Fibroblast of lung (primary cell): Measurements from ENCODE around the gene KCNAB2. TPM values are rescaled to one million over a fixed set of nuclear protein-coding genes. Genes with fewer than 3 reads are reported as not detected.

ENCODE experiments used
- DNase-seq, 2 donors: peaks; one replicate each; pipeline versions ENCODE4 v3.0.0 to v3.0.0-alpha.2; 2010; ENCODE audit warnings: low read depth in 2 of 2
- H2AFZ ChIP-seq: 2 replicates; pipeline ENCODE4 v1.5.1; 2012; ENCODE audit warnings: low read length, control low read depth, inconsistent platforms
- H3K27ac ChIP-seq: 2 replicates; pipeline ENCODE4 v1.5.1; 2011; ENCODE audit warnings: low read length, control low read depth; ENCODE audit not compliant: insufficient read depth
- H3K27me3 ChIP-seq: 2 replicates; pipeline ENCODE4 v1.5.1; 2011; ENCODE audit warnings: mild to moderate bottlenecking, low read length; ENCODE audit not compliant: control insufficient read depth, insufficient read depth
- H3K36me3 ChIP-seq: 2 replicates; pipeline ENCODE4 v1.5.1; 2011; ENCODE audit warnings: low read length; ENCODE audit not compliant: control insufficient read depth, insufficient read depth
- H3K4me1 ChIP-seq: 2 replicates; pipeline ENCODE4 v1.5.1; 2011; ENCODE audit warnings: low read length; ENCODE audit not compliant: control insufficient read depth, insufficient read depth; ENCODE audit errors: extremely low read depth
- H3K4me2 ChIP-seq: 2 replicates; pipeline ENCODE4 v1.5.1; 2011; ENCODE audit warnings: low read length, control low read depth; ENCODE audit not compliant: insufficient read depth; ENCODE audit errors: extremely low read depth
- H3K4me3 ChIP-seq, 4 experiments: fragments of 200-600 bp in 1 of 4; sonication (generic) in 1 of 4; replicated peaks in 1 of 4; 2 replicates each; pipeline ENCODE4 v1.5.1; 2011 to 2016; ENCODE audit warnings: low read length in 4 of 4, low read depth in 3 of 4, mild to moderate bottlenecking in 3 of 4, control low read depth in 2 of 4, inconsistent platforms in 1 of 4, mixed read lengths in 1 of 4; ENCODE audit not compliant: insufficient read depth in 1 of 4; ENCODE audit errors: control extremely low read depth in 1 of 4
- H3K79me2 ChIP-seq: 2 replicates; pipeline ENCODE4 v1.5.1; 2012; ENCODE audit warnings: mild to moderate bottlenecking, low read length, inconsistent platforms; ENCODE audit not compliant: control insufficient read depth, insufficient read depth
- H3K9ac ChIP-seq: 2 replicates; pipeline ENCODE4 v1.5.1; 2011; ENCODE audit warnings: mild to moderate bottlenecking, low read length, control low read depth; ENCODE audit not compliant: insufficient read depth
- H3K9me3 ChIP-seq: 2 replicates; pipeline ENCODE4 v1.5.1; 2012; ENCODE audit warnings: low read depth, low read length; ENCODE audit not compliant: control insufficient read depth, insufficient read depth
- H4K20me1 ChIP-seq: 2 replicates; pipeline ENCODE4 v1.5.1; 2011; ENCODE audit warnings: low read length; ENCODE audit not compliant: control insufficient read depth, insufficient read depth; ENCODE audit errors: extremely low read depth
- CTCF ChIP-seq, 2 donors: IDR thresholded peaks in 1 of 2; conservative IDR thresholded peaks in 1 of 2; 1 replicate in 1 of 2; 2 replicates in 1 of 2; pipeline ENCODE4 v1.5.1; 2011 to 2012; ENCODE audit warnings: low read length in 2 of 2, control low read depth in 1 of 2, inconsistent platforms in 1 of 2, low read depth in 1 of 2, mild to moderate bottlenecking in 1 of 2
- EZH2 ChIP-seq: IDR thresholded peaks from 2 replicates; pipeline ENCODE4 v1.5.1; 2012; ENCODE audit warnings: low read length, control low read depth, mild to moderate bottlenecking; ENCODE audit errors: missing control alignments
- polyA plus RNA-seq, 2 donors: library from polyadenylated mRNA; depleted of rRNA in 1 of 2; stranded (reverse) in 1 of 2; unstranded in 1 of 2; fragments of >200 nt; gene quantifications; 2 replicates each; pipeline ENCODE4 v1.2.1, GENCODE V29; 2011 to 2012; ENCODE audit warnings: missing spikeins in 1 of 2
- total RNA-seq: library from RNA; depleted of rRNA; stranded (reverse); fragments of >200 nt; gene quantifications from 2 replicates; pipeline ENCODE4 v1.2.1, GENCODE V29; 2014

KCNAB2 gene
- total and polyA plus RNA-seq, 2 donors (not counting 1 experiment from before 2014, with no cell fraction given), result 2.2 to 2.5 TPM

GRCh38 chr1:6065093-6065858 lies 19.6 kb downstream of the KCNAB2 start:
- no peaks in the 10 kb centered on the region for H4K20me1 ChIP-seq
- H2AFZ ChIP-seq, result no peak overlapping the region
- no peak for DNase-seq
- H3K9ac ChIP-seq, result no peak overlapping the region
- no peaks in the 10 kb centered on the region for H3K36me3 ChIP-seq
- no peak overlapping the region for H3K4me2 ChIP-seq
- H3K4me3 ChIP-seq, result no peak overlapping the region
- no peaks in the 10 kb centered on the region for H3K27me3 ChIP-seq
- H3K4me1 ChIP-seq, result no peaks in the 10 kb centered on the region
- TF ChIP-seq EZH2, result no peak
- TF ChIP-seq CTCF (conservative IDR thresholded peaks at IDR 0.05 in 1 of 2, IDR thresholded peaks at IDR 0.05 in 1 of 2; ENCODE audit: low read depth in 1 of 2, low read length in 2 of 2), result no peak
- H3K9me3 ChIP-seq, result no peaks in the 10 kb centered on the region
- H3K79me2 ChIP-seq, result no peaks in the 10 kb centered on the region
- no peak overlapping the region for H3K27ac ChIP-seq

GRCh38 chr1:6066680-6067079 lies 21.0 kb downstream of the KCNAB2 start:
- Histone ChIP-seq H2AFZ (no peak overlapping the region), H3K9ac (no peak overlapping the region), H3K79me2 (no peaks in the 10 kb centered on the region), H3K4me1 (no peaks in the 10 kb centered on the region), H4K20me1 (no peaks in the 10 kb centered on the region), H3K27ac (no peak overlapping the region), H3K36me3 (no peaks in the 10 kb centered on the region), H3K27me3 (no peaks in the 10 kb centered on the region), H3K4me2 (no peak overlapping the region), H3K9me3 (no peaks in the 10 kb centered on the region), H3K4me3 (no peak overlapping the region)
- TF ChIP-seq EZH2 (no peak), CTCF (conservative IDR thresholded peaks at IDR 0.05 in 1 of 2, IDR thresholded peaks at IDR 0.05 in 1 of 2; ENCODE audit: low read depth in 1 of 2, low read length in 2 of 2) (no peak)
- no peak for DNase-seq

GRCh38 chr1:6068073-6068472 lies 22.4 kb downstream of the KCNAB2 start:
- Histone ChIP-seq H3K4me3 (no peak overlapping the region), H3K9ac (no peak overlapping the region), H3K27ac (no peak overlapping the region), H3K27me3 (no peaks in the 10 kb centered on the region), H4K20me1 (no peaks in the 10 kb centered on the region), H2AFZ (no peak overlapping the region), H3K36me3 (no peaks in the 10 kb centered on the region), H3K4me2 (no peak overlapping the region), H3K9me3 (no peaks in the 10 kb centered on the region), H3K79me2 (no peaks in the 10 kb centered on the region), H3K4me1 (no peaks in the 10 kb centered on the region)
- no peak for TF ChIP-seq CTCF (conservative IDR thresholded peaks at IDR 0.05 in 1 of 2, IDR thresholded peaks at IDR 0.05 in 1 of 2; ENCODE audit: low read depth in 1 of 2, low read length in 2 of 2)
- TF ChIP-seq EZH2, result no peak
- DNase-seq, result no peak
